GM18507 (cell line): Measurements from ENCODE around the gene IGSF21.

Source experiments
- DNase-seq: peaks from one replicate; pipeline ENCODE4 v3.0.0; 2011; ENCODE audit warnings: low read depth; ENCODE audit not compliant: insufficient read length; ENCODE audit errors: extremely low spot score
- FAIRE-seq: peaks from 2 replicates; lab custom pipeline; 2011; peaks lifted over from hg19 to GRCh38; lab: Jason Lieb, UNC

Gene IGSF21

DNA sequence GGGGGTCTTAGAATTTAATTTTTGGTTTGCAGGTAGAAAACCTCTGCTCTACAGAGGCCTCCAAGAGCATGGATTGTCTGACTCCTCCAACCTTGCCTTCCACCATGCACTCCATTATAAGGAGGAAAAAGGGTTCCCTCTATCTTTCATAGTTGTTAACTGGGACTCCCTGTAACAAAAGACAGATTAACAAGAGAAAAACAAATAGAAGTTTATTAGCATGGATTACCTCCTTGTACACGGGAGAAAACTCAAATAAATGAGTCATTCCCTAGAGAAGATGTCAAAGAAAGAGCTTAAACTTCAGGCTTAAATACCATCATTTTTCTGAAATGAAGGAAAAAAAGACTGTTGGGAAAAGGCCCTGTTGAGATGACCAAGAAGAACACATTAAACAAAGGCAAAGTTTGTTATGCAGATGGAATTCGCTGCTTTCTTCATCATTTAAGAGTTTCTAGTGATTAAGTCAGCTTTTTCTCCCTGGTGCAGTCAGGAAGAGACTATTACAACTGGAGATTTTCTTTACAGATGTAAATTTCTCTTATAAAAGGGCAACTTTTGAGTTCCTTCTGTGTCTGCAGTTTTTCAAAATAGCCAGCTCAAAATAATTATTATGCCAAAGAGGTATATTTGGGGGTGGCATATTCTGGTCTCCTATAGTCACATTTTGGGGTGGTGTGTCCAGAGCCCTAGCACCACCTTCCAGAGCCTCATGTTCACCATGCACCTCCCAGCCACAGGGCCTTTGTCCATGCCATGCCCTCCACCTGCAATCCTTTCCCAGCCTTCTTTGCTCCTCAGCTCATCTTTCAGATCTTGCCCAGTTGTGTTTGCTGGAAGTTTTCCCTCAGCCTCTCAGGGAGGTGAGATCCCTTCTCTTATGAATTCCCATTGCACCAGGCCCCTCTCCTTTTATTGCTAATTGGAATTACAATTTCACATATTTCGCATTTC is 310.0 kb downstream of the IGSF21 start:
- no peak for DNase-seq
- no peak for FAIRE-seq

DNA sequence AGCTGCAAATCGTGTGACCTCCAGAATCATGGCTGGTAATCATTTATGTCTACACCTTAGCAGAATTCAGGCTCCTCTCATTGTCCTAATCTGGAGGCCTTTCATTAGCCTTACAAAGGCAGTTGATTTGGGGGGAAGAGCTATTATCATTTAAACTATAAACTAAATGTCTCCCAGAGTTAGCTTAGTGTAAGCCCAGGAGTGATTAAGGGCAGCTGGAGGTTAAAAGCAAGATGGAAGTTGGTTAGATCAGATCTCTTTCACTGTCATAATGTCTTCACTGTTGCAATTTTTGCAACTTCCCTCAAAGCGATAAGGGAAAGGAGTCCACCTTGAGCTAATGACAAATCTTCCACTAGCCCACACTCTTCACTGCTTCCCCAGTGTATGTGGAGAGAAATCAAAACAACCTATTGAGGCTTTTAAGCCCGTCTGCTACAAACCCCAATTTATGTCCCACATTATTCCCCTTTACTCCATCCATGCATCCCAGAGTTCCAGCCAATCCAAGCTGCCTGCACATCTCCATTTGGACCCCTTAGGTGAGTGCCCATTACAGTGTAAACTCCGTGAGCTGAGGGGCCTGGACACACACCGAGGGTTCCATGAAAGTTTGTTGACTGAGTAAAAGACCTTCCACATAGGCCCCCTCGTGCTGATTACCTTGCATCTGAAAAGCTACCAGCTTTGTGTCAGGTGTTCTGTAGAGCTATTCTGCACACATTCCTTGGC is 311.7 kb downstream of the IGSF21 start:
- FAIRE-seq (no peak), DNase-seq (no peak)

DNA sequence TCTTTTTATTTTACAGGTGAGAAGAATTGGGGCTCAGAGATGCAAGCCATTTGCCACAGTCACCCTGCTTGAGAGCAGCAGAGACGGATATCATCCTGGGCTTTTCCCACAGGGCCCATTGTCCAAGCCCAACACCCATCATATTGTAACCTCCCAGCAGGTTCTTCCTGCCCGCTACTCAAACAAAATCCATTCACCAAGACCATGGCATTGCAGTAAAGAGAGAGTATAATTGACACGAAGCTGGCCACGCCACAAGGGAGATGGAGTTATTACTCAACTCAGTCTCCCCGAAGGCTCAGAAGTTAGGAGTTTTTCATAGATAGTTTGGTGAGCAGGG is 312.2 kb downstream of the IGSF21 start:
- FAIRE-seq = no peak
- DNase-seq = no peak

DNA sequence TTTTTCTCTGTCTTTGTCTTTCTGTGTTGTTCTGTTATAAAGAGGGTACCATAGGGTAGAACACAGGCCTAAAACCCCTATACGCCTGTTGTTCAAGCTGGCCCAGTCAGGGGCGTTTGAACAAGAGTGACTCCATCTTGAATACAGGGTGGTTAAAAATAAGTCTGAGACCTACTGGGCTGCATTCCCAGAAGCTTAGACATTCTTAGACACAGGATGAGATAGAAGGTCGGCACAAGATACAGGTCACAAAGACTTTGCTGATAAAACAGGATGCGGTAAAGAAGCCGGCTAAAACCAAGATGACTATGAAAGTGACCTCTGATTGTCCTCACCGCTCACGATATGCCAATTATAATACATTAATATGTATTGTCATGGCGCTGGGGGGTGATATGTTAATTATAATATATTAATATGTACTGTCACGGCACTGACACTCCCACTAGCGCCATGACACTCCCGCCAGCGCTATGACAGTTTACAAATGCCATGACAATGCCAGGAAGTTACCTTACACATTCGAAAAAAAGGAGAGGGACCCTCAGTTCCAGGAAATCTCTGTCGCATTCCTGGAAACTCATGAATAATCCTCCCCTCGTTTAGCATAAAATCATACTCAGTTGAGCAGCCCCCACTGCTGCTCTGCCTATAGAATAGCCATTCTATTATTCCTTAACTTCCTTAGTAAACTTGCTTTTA is 314.6 kb downstream of the IGSF21 start:
- FAIRE-seq (no peak), DNase-seq (no peak)

DNA sequence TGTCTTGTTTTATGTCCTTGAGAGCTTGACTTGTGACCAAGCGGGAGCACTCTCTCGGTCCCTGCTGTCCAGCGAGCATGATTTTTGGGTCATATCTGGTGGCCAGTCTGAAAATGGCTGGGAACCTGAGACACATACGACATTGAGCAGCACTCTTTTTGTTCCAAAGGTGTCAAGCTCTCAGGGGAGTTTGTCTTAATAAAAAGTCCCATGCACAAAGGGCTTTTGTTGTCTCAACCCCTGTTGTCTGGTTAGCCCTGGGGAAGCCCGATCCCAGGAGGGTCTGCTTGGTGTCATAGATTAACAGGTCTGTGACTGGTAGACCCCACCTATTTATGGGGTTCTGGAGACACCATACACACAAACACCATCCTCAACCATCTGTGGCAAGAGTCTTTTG is 315.4 kb downstream of the IGSF21 start:
- no peak for FAIRE-seq
- no peak for DNase-seq

DNA sequence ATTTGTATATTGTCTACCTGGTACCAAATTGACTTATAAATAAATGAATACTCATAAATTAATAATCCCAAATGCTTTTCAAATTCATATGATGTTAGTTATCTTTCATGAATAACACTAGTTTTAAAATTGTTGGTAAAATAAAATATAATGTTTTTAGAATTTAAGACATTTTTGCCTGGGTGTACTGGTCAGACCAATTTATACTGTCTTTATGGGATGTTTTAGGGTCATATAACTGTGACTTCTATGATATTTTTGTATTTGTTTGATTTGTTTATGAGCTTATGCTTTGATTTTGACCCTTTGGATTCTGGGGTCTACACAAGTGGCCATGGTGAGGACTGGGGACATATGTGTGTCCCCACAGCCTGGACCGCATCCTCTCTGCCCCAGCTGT is 319.0 kb downstream of the IGSF21 start:
- no peak for FAIRE-seq

More for the DNA sequence above, 319.0 kb downstream of the IGSF21 start:
- DNase-seq = no peak
